Endothelial cell of umbilical vein (primary cell): ENCODE results near the gene TMIGD2. TPM values are rescaled to one million over a fixed set of nuclear protein-coding genes. Genes with fewer than 3 reads are reported as not detected.

ENCODE experiments used
- Bru-seq: library from RNA; stranded (reverse); fragments of 400-500 nt; gene quantifications from one replicate; lab custom pipeline; 2021; lab: Mats Ljungman, UMichigan
- BruChase-seq, 2 experiments: library from RNA; stranded (reverse); fragments of 400-500 nt; gene quantifications; one replicate each; lab custom pipeline; 2021; lab: Mats Ljungman, UMichigan
- BruUV-seq: library from RNA; stranded (reverse); fragments of 400-500 nt; replicated peaks from 2 replicates; lab custom pipeline; 2021; lab: Mats Ljungman, UMichigan
- CTCF ChIA-PET: fragments of 300-600, 350-600 bp; sonication (Branson Sonifier 250); formaldehyde crosslinking; loops from one replicate; lab custom pipeline; 2021; ENCODE audit warnings: antibody characterized with exemption, inconsistent platforms; lab: Charles Lee
- POLR2A ChIA-PET: fragments of 300-600, 350-600 bp; sonication (Branson Sonifier 250); formaldehyde crosslinking; loops from one replicate; lab custom pipeline; 2021; ENCODE audit warnings: antibody characterized with exemption, inconsistent platforms; lab: Charles Lee
- DNase-seq: peaks from one replicate; pipeline ENCODE4 v3.0.0-alpha.2; 2011; ENCODE audit warnings: low read depth, low spot score
- FAIRE-seq: peaks from 2 replicates; lab custom pipeline; 2011; peaks lifted over from hg19 to GRCh38; lab: Jason Lieb, UNC
- H2AFZ ChIP-seq: 2 replicates; pipeline ENCODE4 v1.6.0; 2012; ENCODE audit warnings: low read depth, low read length, control low read depth, inconsistent platforms
- H3K27ac ChIP-seq: 2 replicates; pipeline ENCODE4 v1.5.1; 2011; ENCODE audit warnings: low read depth, mild to moderate bottlenecking, control low read depth, low read length, moderate library complexity; ENCODE audit not compliant: insufficient read depth
- H3K27me3 ChIP-seq, 2 experiments: 2 replicates each; pipeline versions ENCODE4 v1.6.0 to v1.6.1; 2011; ENCODE audit warnings: low read length in 2 of 2, mixed read lengths in 1 of 2; ENCODE audit not compliant: control insufficient read depth in 2 of 2, insufficient read depth in 2 of 2
- H3K36me3 ChIP-seq, 2 experiments: 2 replicates in 1 of 2; 3 replicates in 1 of 2; pipeline ENCODE4 v1.5.1; 2011; ENCODE audit warnings: low read length in 2 of 2, mild to moderate bottlenecking in 1 of 2, moderate library complexity in 1 of 2; ENCODE audit not compliant: control insufficient read depth in 2 of 2, insufficient read depth in 2 of 2; ENCODE audit errors: extremely low read depth in 1 of 2
- H3K4me1 ChIP-seq: 3 replicates; pipeline ENCODE4 v1.5.1; 2011; ENCODE audit warnings: mild to moderate bottlenecking, low read length; ENCODE audit not compliant: control insufficient read depth, insufficient read depth; ENCODE audit errors: extremely low read depth
- H3K4me2 ChIP-seq: 2 replicates; pipeline ENCODE4 v1.6.1; 2011; ENCODE audit warnings: low read length, control low read depth, mixed read lengths; ENCODE audit not compliant: insufficient read depth
- H3K4me3 ChIP-seq, 3 experiments: fragments of 200-600 bp in 1 of 3; sonication (generic), shearing (Covaris generic) in 1 of 3; replicated peaks in 1 of 3; 2 replicates each; pipeline ENCODE4 v1.5.1; 2011 to 2016; ENCODE audit warnings: control low read depth in 3 of 3, low read length in 3 of 3, mild to moderate bottlenecking in 2 of 3, inconsistent platforms in 1 of 3, low read depth in 1 of 3, moderate library complexity in 1 of 3; ENCODE audit not compliant: insufficient read depth in 1 of 3
- H3K79me2 ChIP-seq: 2 replicates; pipeline ENCODE4 v1.6.0; 2012; ENCODE audit warnings: low read length, inconsistent platforms; ENCODE audit not compliant: control insufficient read depth, insufficient read depth
- H3K9ac ChIP-seq: replicated peaks from 2 replicates; pipeline ENCODE3; 2011; ENCODE audit warnings: low read length, control low read depth; ENCODE audit not compliant: insufficient read depth; ENCODE audit errors: extremely low read depth
- H3K9me1 ChIP-seq: replicated peaks from 3 replicates; pipeline ENCODE4 v1.6.0; 2011; ENCODE audit warnings: mild to moderate bottlenecking, low read length; ENCODE audit not compliant: control insufficient read depth, insufficient read depth; ENCODE audit errors: extremely low read depth
- H3K9me3 ChIP-seq: replicated peaks from 2 replicates; pipeline ENCODE4 v1.5.1; 2012; ENCODE audit warnings: low read length, inconsistent platforms; ENCODE audit not compliant: control insufficient read depth, insufficient read depth
- H4K20me1 ChIP-seq: replicated peaks from 2 replicates; pipeline ENCODE3; 2011; ENCODE audit warnings: mild to moderate bottlenecking, low read length; ENCODE audit not compliant: control insufficient read depth, insufficient read depth; ENCODE audit errors: extremely low read depth
- CTCF ChIP-seq, 2 donors: IDR thresholded peaks; 1 replicate in 1 of 2; 2 replicates in 1 of 2; pipeline ENCODE4 v1.5.1; 2011; ENCODE audit warnings: low read length in 2 of 2, mild to moderate bottlenecking in 2 of 2, moderate library complexity in 2 of 2, control low read depth in 1 of 2, inconsistent platforms in 1 of 2, low read depth in 1 of 2; ENCODE audit not compliant: insufficient read depth in 1 of 2; ENCODE audit errors: extremely low read depth in 1 of 2
- EZH2 ChIP-seq: IDR thresholded peaks from 2 replicates; pipeline ENCODE4 v1.6.1; 2012; ENCODE audit warnings: borderline replicate concordance, low read depth, mild to moderate bottlenecking, moderate library complexity, low read length, inconsistent platforms; ENCODE audit not compliant: severe bottlenecking
- FOS ChIP-seq: IDR thresholded peaks from 2 replicates; pipeline ENCODE4 v1.6.1; 2011; ENCODE audit warnings: mild to moderate bottlenecking, low read length, moderate library complexity, borderline replicate concordance; ENCODE audit not compliant: insufficient read depth
- GATA2 ChIP-seq: IDR thresholded peaks from 2 replicates; pipeline ENCODE4 v1.7.0; 2011; ENCODE audit warnings: low read depth, mild to moderate bottlenecking, moderate library complexity, mixed read lengths, low read length; ENCODE audit not compliant: insufficient read length, insufficient read depth
- JUN ChIP-seq: IDR thresholded peaks from 2 replicates; pipeline ENCODE4 v1.6.1; 2011; ENCODE audit warnings: borderline replicate concordance, low read depth; ENCODE audit not compliant: insufficient read length, insufficient read depth
- MAX ChIP-seq: IDR thresholded peaks from 2 replicates; pipeline ENCODE4 v1.6.1; 2011; ENCODE audit not compliant: insufficient read depth, insufficient read length
- MYC ChIP-seq: IDR thresholded peaks from one replicate; pipeline ENCODE4 v1.6.1; 2011; ENCODE audit warnings: mild to moderate bottlenecking, low read depth, low read length
- POLR2A ChIP-seq: IDR thresholded peaks from 2 replicates; pipeline ENCODE4 v1.6.1; 2012; ENCODE audit warnings: low read depth, mild to moderate bottlenecking, control low read depth, low read length
- POLR2AphosphoS5 ChIP-seq: IDR thresholded peaks from 2 replicates; pipeline ENCODE4 v1.6.1; 2012; ENCODE audit warnings: low read depth, mild to moderate bottlenecking, control low read depth, low read length, moderate library complexity; ENCODE audit not compliant: insufficient read depth
- dilution Hi-C: fragments of 300-500 bp; cut with MboI; formaldehyde crosslinking; loops from one replicate; pipeline ENCODE4 v1.15.0; 2019; ENCODE audit warnings: low sequenced_read_pairs; ENCODE audit not compliant: extremely low pct_ligation_motif_present
- intact Hi-C: fragments of 100-400 bp; cut with micrococcal nuclease; formaldehyde crosslinking; loops from one replicate; pipeline ENCODE4 v1.10.0; 2022
- long read RNA-seq: library from polyadenylated mRNA; stranded (forward); transcript quantifications from one replicate; pipeline ENCODE4 v2.0.0, GENCODE V29; 2021
- polyA minus RNA-seq, 3 experiments: library from RNA; depleted of rRNA, polyadenylated mRNA; stranded (reverse); fragments of >200 nt; gene quantifications; 1 replicate in 1 of 3; 2 replicates in 2 of 3; pipeline ENCODE4 v1.2.3, GENCODE V29; 2011
- polyA plus RNA-seq, 4 experiments: library from polyadenylated mRNA; depleted of rRNA in 3 of 4; stranded (reverse) in 3 of 4; unstranded in 1 of 4; fragments of >200 nt; gene quantifications; 2 replicates each; pipeline versions ENCODE4 v1.2.1 to v1.2.3, GENCODE V29; 2011 to 2012; ENCODE audit warnings: missing spikeins in 1 of 4
- total RNA-seq: library from RNA; stranded (reverse); gene quantifications from 2 replicates; pipeline ENCODE4 v1.2.3, GENCODE V29; 2021

Gene TMIGD2
- not detected in 2 replicates for total RNA-seq
- not detected in 2 replicates for polyA plus RNA-seq
- not detected in 2 replicates for polyA plus RNA-seq (2011; cell fraction: cytosol; rRNA removed)
- polyA plus RNA-seq (2011; cell fraction: nucleus; rRNA removed): not detected in 2 replicates
- not detected in 2 replicates for polyA plus RNA-seq (2012)
- polyA minus RNA-seq: not detected in 2 replicates
- not detected for polyA minus RNA-seq (2011; cell fraction: cytosol; rRNA and poly(A)+ RNA removed)
- polyA minus RNA-seq (2011; cell fraction: nucleus; rRNA and poly(A)+ RNA removed): not detected in 2 replicates
- not detected for Bru-seq, nascent RNA
- BruChase-seq, experiment 1, labeled RNA remaining after a 6-hour chase: not detected
- BruChase-seq, experiment 2, labeled RNA remaining after a 2-hour chase: not detected
- long read RNA-seq: 0 reads

GRCh38 chr19:4302243-4302640 is at the start of gene TMIGD2:
TSS of gene TMIGD2 (minus strand) at chr19:4302389. CDS start at chr19:4302385, 4 bp downstream.
- dilution Hi-C loops: no loop called here
- POLR2A ChIA-PET: no interaction called here
- CTCF ChIA-PET: no interaction called here
- Histone ChIP-seq H3K9ac (no peak within 1 kb of the TSS), H3K4me1 (no peaks in the 10 kb centered on the region), H3K27me3 (no peaks in the 10 kb centered on the region), H3K4me3 (no peak within 1 kb of the TSS), H3K27ac (no peak within 1 kb of the TSS), H3K79me2 (no peaks in the 10 kb centered on the region), H4K20me1 (no peaks in the 10 kb centered on the region), H3K9me1 (no peaks in the 10 kb centered on the region), H3K36me3 (no peaks in the 10 kb centered on the region), H3K4me2 (no peak within 1 kb of the TSS), H2AFZ (no peak within 1 kb of the TSS), H3K9me3 (no peaks in the 10 kb centered on the region)
- BruUV-seq: no TSS peak
- no peak for TF ChIP-seq MAX
- no peak for TF ChIP-seq POLR2A
- TF ChIP-seq CTCF (IDR thresholded peaks at IDR 0.05; ENCODE audit: extremely low read depth in 1 of 2, insufficient read depth in 1 of 2, low read depth in 1 of 2, low read length in 2 of 2): no peak
- no peak for TF ChIP-seq POLR2AphosphoS5
- TF ChIP-seq FOS: no peak
- TF ChIP-seq GATA2: no peak
- no peak for TF ChIP-seq MYC
- no peak for TF ChIP-seq EZH2
- no peak for TF ChIP-seq JUN
- intact Hi-C loops: no loop called here
- no peak for FAIRE-seq
- no peak for DNase-seq
